Skin of body (tissue), 2 donors: ENCODE data around the gene CDKN1A. TPM values are rescaled to one million over a fixed set of nuclear protein-coding genes. Genes with fewer than 3 reads are reported as not detected.

Experiments used
- small RNA-seq: library from RNA; depleted of rRNA; stranded (forward); fragments of <200 nt; gene quantifications from one replicate; pipeline ENCODE3, GENCODE V24; 2014; ENCODE audit warnings: low replicate concordance
- total RNA-seq: library from RNA; depleted of rRNA; stranded (reverse); fragments of >200 nt; gene quantifications from one replicate; pipeline ENCODE4 v1.2.3, GENCODE V29; 2014

Gene CDKN1A
- total RNA-seq, 1 donor from 2014 or later = 78.9 TPM

Small RNA genes within 50 kb of the gene (small RNA-seq; reads per million reads assigned to genes)
- gene RF00019 (not detected), gene RNU1-88P (2.3 reads per million, percentile 87 among the genes with 10 or more reads in this experiment)

Other genes with a start within 250 kb of the CDKN1A start
- gene PXT1, start 235.9 kb upstream of the CDKN1A start, total RNA-seq = not detected
- gene KCTD20, start 235.7 kb upstream of the CDKN1A start, total RNA-seq = 75.7 TPM
- 26.1 TPM for gene STK38, start 131.2 kb upstream of the CDKN1A start, total RNA-seq
- gene SRSF3, start 84.4 kb upstream of the CDKN1A start, total RNA-seq = 147 TPM
- gene RAB44, start 19.1 kb downstream of the CDKN1A start, total RNA-seq = 0.59 TPM
- gene CPNE5, start 160.7 kb downstream of the CDKN1A start, total RNA-seq = 4.0 TPM
- gene PPIL1, start 196.1 kb downstream of the CDKN1A start, total RNA-seq = 14.2 TPM
- 27.1 TPM for gene C6orf89, start 207.2 kb downstream of the CDKN1A start, total RNA-seq